H9 (cell line): ENCODE measurements around the gene SLAMF7. TPM values are rescaled to one million over a fixed set of nuclear protein-coding genes. Genes with fewer than 3 reads are reported as not detected.
A peak's percentile ranks its signal among the peaks of the same experiment; 100 is the strongest.
"Not testable (repeated sequence)": the region's sequence is repeated elsewhere in the genome, so short reads cannot be mapped to it uniquely, and the experiment has no call there.

Experiments
- DNase-seq: peaks from one replicate; pipeline ENCODE4 v3.0.0-alpha.2; 2017
- H2AFZ ChIP-seq: one replicate; pipeline ENCODE4 v1.6.1; 2013; ENCODE audit warnings: mild to moderate bottlenecking, low read length, control low read depth, moderate library complexity
- H2AK5ac ChIP-seq: 2 replicates; pipeline ENCODE4 v1.6.1; 2013; ENCODE audit warnings: low read length, control low read depth, mixed read lengths; ENCODE audit not compliant: insufficient read length
- H2BK120ac ChIP-seq: one replicate; pipeline ENCODE4 v1.6.1; 2013; ENCODE audit warnings: low read depth, mild to moderate bottlenecking, low read length, control low read depth, inconsistent platforms; ENCODE audit not compliant: poor library complexity, severe bottlenecking
- H2BK12ac ChIP-seq: 2 replicates; pipeline ENCODE4 v1.6.1; 2013; ENCODE audit warnings: low read length, control low read depth, mixed read lengths, low read depth; ENCODE audit not compliant: insufficient read length
- H2BK15ac ChIP-seq: 2 replicates; pipeline ENCODE4 v1.6.1; 2013; ENCODE audit warnings: low read depth, low read length, control low read depth
- H2BK20ac ChIP-seq: one replicate; pipeline ENCODE4 v1.6.1; 2013; ENCODE audit warnings: low read depth, mild to moderate bottlenecking, low read length, control low read depth, inconsistent platforms; ENCODE audit not compliant: poor library complexity, severe bottlenecking
- H2BK5ac ChIP-seq: 2 replicates; pipeline ENCODE4 v1.6.1; 2013; ENCODE audit warnings: low read length, control low read depth, mixed read lengths; ENCODE audit not compliant: insufficient read length
- H3K14ac ChIP-seq: 2 replicates; pipeline ENCODE4 v1.6.1; 2013; ENCODE audit warnings: low read length, control low read depth; ENCODE audit not compliant: insufficient read depth
- H3K18ac ChIP-seq: 2 replicates; pipeline ENCODE4 v1.6.1; 2013; ENCODE audit warnings: low read depth, mild to moderate bottlenecking, mixed read lengths, low read length, control low read depth; ENCODE audit not compliant: insufficient read length
- H3K23ac ChIP-seq: 2 replicates; pipeline ENCODE4 v1.6.1; 2013; ENCODE audit warnings: low read length, control low read depth, mixed read lengths, low read depth; ENCODE audit not compliant: insufficient read length
- H3K23me2 ChIP-seq: 2 replicates; pipeline ENCODE4 v1.6.1; 2013; ENCODE audit warnings: low read depth, mild to moderate bottlenecking, mixed read lengths, low read length, control low read depth; ENCODE audit not compliant: insufficient read length, poor library complexity, severe bottlenecking
- H3K27ac ChIP-seq: 2 replicates; pipeline ENCODE4 v1.5.1; 2013; ENCODE audit warnings: low read length, control low read depth, mixed read lengths, low read depth; ENCODE audit not compliant: insufficient read length
- H3K27me3 ChIP-seq: 2 replicates; pipeline ENCODE4 v1.6.1; 2013; ENCODE audit warnings: low read length, control low read depth, inconsistent platforms; ENCODE audit not compliant: insufficient read depth
- H3K4ac ChIP-seq: 2 replicates; pipeline ENCODE4 v1.6.1; 2013; ENCODE audit warnings: low read depth, mild to moderate bottlenecking, control low read depth, inconsistent platforms, low read length, moderate library complexity
- H3K4me1 ChIP-seq: 2 replicates; pipeline ENCODE4 v1.6.1; 2013; ENCODE audit warnings: low read length, control low read depth, inconsistent platforms; ENCODE audit not compliant: insufficient read depth
- H3K4me2 ChIP-seq: 2 replicates; pipeline ENCODE4 v1.6.1; 2013; ENCODE audit warnings: low read length, control low read depth, mixed read lengths; ENCODE audit not compliant: insufficient read length, insufficient read depth
- H3K56ac ChIP-seq: 2 replicates; pipeline ENCODE4 v1.6.1; 2013; ENCODE audit warnings: low read depth, mild to moderate bottlenecking, mixed read lengths, low read length, control low read depth; ENCODE audit not compliant: insufficient read length
- H3K79me1 ChIP-seq: 2 replicates; pipeline ENCODE4 v1.6.1; 2013; ENCODE audit warnings: low read depth, mild to moderate bottlenecking, moderate library complexity, low read length, control low read depth, inconsistent platforms; ENCODE audit not compliant: insufficient read depth, poor library complexity, severe bottlenecking
- H3K79me2 ChIP-seq: 2 replicates; pipeline ENCODE4 v1.6.1; 2013; ENCODE audit warnings: low read length, control low read depth, inconsistent platforms; ENCODE audit not compliant: insufficient read depth
- H3K9ac ChIP-seq: 2 replicates; pipeline ENCODE4 v1.6.1; 2013; ENCODE audit warnings: low read length, control low read depth, mixed read lengths; ENCODE audit not compliant: insufficient read length; ENCODE audit errors: extremely low read depth
- H3K9me3 ChIP-seq: one replicate; pipeline ENCODE4 v1.6.1; 2013; ENCODE audit warnings: low read depth, low read length, inconsistent platforms; ENCODE audit not compliant: control insufficient read depth
- H3T11ph ChIP-seq: one replicate; pipeline ENCODE4 v1.6.1; 2013; ENCODE audit warnings: mild to moderate bottlenecking, low read length, control low read depth, inconsistent platforms
- H4K20me1 ChIP-seq: one replicate; pipeline ENCODE4 v1.6.1; 2013; ENCODE audit not compliant: control insufficient read depth, insufficient read length, insufficient read depth
- H4K5ac ChIP-seq: 2 replicates; pipeline ENCODE4 v1.6.1; 2013; ENCODE audit warnings: low read depth, mild to moderate bottlenecking, mixed read lengths, low read length, control low read depth; ENCODE audit not compliant: insufficient read length
- H4K8ac ChIP-seq: replicated peaks from 2 replicates; pipeline ENCODE4 v1.6.1; 2013; ENCODE audit warnings: low read length, control low read depth, mixed read lengths, low read depth; ENCODE audit not compliant: insufficient read length
- H4K91ac ChIP-seq: 2 replicates; pipeline ENCODE4 v1.6.1; 2013; ENCODE audit warnings: low read depth, mild to moderate bottlenecking, moderate library complexity, mixed read lengths, low read length, control low read depth; ENCODE audit not compliant: insufficient read length
- H3K27ac Mint-ChIP-seq, 3 experiments: 2 replicates in 2 of 3; 3 replicates in 1 of 3; pipeline ENCODE4 v1.8.0; 2020 to 2021; ENCODE audit warnings: mixed read lengths in 3 of 3, mild to moderate bottlenecking in 1 of 3, moderate library complexity in 1 of 3
- H3K27me3 Mint-ChIP-seq: 2 replicates; pipeline ENCODE4 v1.8.0; 2021; ENCODE audit warnings: low read depth, mild to moderate bottlenecking, moderate library complexity, mixed read lengths
- H3K36me3 Mint-ChIP-seq, 3 experiments: 2 replicates in 2 of 3; 3 replicates in 1 of 3; pipeline ENCODE4 v1.8.0; 2020 to 2021; ENCODE audit warnings: low read depth in 3 of 3, mixed read lengths in 3 of 3; ENCODE audit not compliant: insufficient read depth in 1 of 3
- H3K4me1 Mint-ChIP-seq, 2 experiments: 2 replicates each; pipeline ENCODE4 v1.8.0; 2020; ENCODE audit warnings: mixed read lengths in 2 of 2
- H3K4me3 Mint-ChIP-seq, 2 experiments: 2 replicates in 1 of 2; 3 replicates in 1 of 2; pipeline ENCODE4 v1.8.0; 2020 to 2021; ENCODE audit warnings: mild to moderate bottlenecking in 2 of 2, mixed read lengths in 2 of 2, moderate library complexity in 1 of 2
- H3K9me3 Mint-ChIP-seq, 2 experiments: 2 replicates in 1 of 2; 3 replicates in 1 of 2; pipeline ENCODE4 v1.8.0; 2020; ENCODE audit warnings: mild to moderate bottlenecking in 2 of 2, mixed read lengths in 2 of 2, moderate library complexity in 1 of 2
- whole genome bisulfite sequencing: extraction: QIAGEN DNeasy Blood & Tissue Kit; methylation state at CpG from one replicate; pipeline ENCODE4 v1.1.7; 2013; ENCODE audit warnings: missing lambda C conversion rate, low lambda C conversion rate, mixed read lengths; ENCODE audit not compliant: insufficient read length; ENCODE audit errors: extremely low coverage; 5-methylcytosine and 5-hydroxymethylcytosine counted together
- total RNA-seq: library from RNA; stranded (reverse); gene quantifications from 2 replicates; pipeline ENCODE4 v1.2.1, GENCODE V29; 2021
- TF ChIP-seq, protein P1 (sequence below): fragments of 200-600 bp; sonication (generic); conservative IDR thresholded peaks from 3 replicates; pipeline ENCODE4 v1.8.0; 2021; ENCODE audit warnings: antibody characterized with exemption, mild to moderate bottlenecking

SLAMF7 gene
- total RNA-seq, 1 experiment from 2014 or later = not detected

DNA sequence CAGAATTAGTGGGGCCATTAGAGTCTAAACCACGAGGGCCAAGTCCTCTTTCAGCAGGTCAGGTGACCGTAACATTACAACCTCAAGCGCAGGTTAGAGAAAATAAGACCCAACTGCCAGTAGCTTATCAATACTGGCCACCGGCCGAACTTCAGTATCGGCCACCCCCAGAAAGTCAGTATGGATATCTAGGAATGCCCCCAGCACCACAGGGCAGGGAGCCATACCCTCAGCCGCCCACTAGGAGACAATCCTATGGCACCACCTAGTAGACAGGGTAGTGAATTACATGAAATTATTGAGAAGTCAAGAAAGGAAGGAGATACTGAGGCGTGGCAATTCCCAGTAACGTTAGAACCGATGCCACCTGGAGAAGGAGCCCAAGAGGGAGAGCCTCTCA is 46.7 kb upstream of the SLAMF7 start:
- H2BK15ac ChIP-seq, H3K27ac ChIP-seq, H2AK5ac ChIP-seq, H3K14ac ChIP-seq, H3K27me3 Mint-ChIP-seq, H3K4me2 ChIP-seq, H4K91ac ChIP-seq, H3K9ac ChIP-seq, H2BK120ac ChIP-seq, H3K27ac Mint-ChIP-seq, H3K79me1 ChIP-seq, H3K36me3 Mint-ChIP-seq, H3K56ac ChIP-seq, H3K79me2 ChIP-seq, H2BK12ac ChIP-seq, H3K4me1 ChIP-seq, H4K8ac ChIP-seq, H3K4me3 Mint-ChIP-seq, H3K9me3 ChIP-seq, H3K18ac ChIP-seq, H2BK20ac ChIP-seq, H4K5ac ChIP-seq, H3K23ac ChIP-seq, H4K20me1 ChIP-seq, H3T11ph ChIP-seq, H3K23me2 ChIP-seq, H3K4ac ChIP-seq, H2AFZ ChIP-seq, H3K9me3 Mint-ChIP-seq, H2BK5ac ChIP-seq, DNase-seq, H3K27me3 ChIP-seq: not testable (repeated sequence)
- H3K4me1 Mint-ChIP-seq = peaks cover 12 to 29% of the 10 kb centered on the region in 2 experiments
- no CpG with 5 or more reads among the region's 10 CpGs for WGBS
- TF ChIP-seq, protein P1, sequence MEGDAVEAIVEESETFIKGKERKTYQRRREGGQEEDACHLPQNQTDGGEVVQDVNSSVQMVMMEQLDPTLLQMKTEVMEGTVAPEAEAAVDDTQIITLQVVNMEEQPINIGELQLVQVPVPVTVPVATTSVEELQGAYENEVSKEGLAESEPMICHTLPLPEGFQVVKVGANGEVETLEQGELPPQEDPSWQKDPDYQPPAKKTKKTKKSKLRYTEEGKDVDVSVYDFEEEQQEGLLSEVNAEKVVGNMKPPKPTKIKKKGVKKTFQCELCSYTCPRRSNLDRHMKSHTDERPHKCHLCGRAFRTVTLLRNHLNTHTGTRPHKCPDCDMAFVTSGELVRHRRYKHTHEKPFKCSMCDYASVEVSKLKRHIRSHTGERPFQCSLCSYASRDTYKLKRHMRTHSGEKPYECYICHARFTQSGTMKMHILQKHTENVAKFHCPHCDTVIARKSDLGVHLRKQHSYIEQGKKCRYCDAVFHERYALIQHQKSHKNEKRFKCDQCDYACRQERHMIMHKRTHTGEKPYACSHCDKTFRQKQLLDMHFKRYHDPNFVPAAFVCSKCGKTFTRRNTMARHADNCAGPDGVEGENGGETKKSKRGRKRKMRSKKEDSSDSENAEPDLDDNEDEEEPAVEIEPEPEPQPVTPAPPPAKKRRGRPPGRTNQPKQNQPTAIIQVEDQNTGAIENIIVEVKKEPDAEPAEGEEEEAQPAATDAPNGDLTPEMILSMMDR = peak; percentile 60
